ENCODE data around the gene ZNRF1. TPM values are rescaled to one million over a fixed set of nuclear protein-coding genes. Genes with fewer than 3 reads are reported as not detected.

ZNRF1 gene
- total and polyA plus RNA-seq, 2 of the 8 experiments (the other 6 are each of a cell fraction or from before 2014, with no cell fraction given): 33.5 to 52.9 TPM

DNA sequence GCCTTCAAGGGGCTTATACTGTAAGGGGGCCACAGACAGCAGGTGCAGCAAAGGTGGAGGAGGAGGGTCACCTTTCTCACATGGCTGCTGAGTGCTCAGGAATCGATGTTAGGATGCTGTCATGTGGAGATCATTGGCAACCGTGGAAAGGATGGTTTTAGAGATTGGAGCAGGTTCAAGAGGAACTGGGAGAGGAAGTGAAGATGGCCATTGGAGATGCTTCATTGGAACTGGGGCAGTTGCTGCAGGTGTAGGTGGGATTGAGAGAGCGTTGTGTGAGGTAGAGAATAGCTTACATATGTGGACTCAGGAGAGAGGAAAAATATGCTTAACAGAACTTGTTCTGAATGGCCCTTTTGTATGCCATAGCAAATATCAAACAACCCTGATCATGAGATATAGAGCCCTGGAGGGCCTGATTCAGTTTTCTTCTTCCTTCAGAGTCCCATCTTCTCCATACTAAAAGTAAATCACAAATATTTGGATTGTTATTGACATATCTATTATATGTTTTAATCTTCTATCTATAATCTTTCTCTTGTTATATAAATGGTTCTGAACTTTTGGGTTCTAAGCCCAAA is 77.0 kb downstream of the ZNRF1 start:
- FAIRE-seq (no peak), DNase-seq (ENCODE audit: low read depth in 1 of 2, low spot score in 2 of 2) (no peak)
- H3K23ac ChIP-seq (ENCODE audit: insufficient read length): no peak overlapping the region
- no peaks in the 10 kb centered on the region for H3K27me3 ChIP-seq (replicated peaks in 1 of 4; ENCODE audit: control insufficient read depth in 3 of 4, extremely low read depth in 1 of 4, insufficient read depth in 3 of 4, low read length in 3 of 4)
- H3K27ac ChIP-seq (ENCODE audit: low read depth, low read length): no peak overlapping the region
- H3K4me2 ChIP-seq (ENCODE audit: insufficient read depth in 1 of 2, low read depth in 2 of 2, low read length in 2 of 2): no peak overlapping the region
- ChIA-PET CTCF (ENCODE audit: partially characterized antibody) (interaction anchor here (1.4 to 3.7 kb wide), 2 partner anchors 13 to 34 kb away, joined by 3 to 20 read pairs; no protein-coding TSS in a partner anchor), POLR2A (ENCODE audit: partially characterized antibody) (interaction anchor here (1.8 kb wide), 1 partner anchor 12 kb away, joined by 4 read pairs; no protein-coding TSS in a partner anchor)
- no peaks in the 10 kb centered on the region for H3K23me2 ChIP-seq (ENCODE audit: low read depth, low read length)
- WGBS, 2 experiments (ENCODE audit: extremely low coverage in 1 of 2, insufficient coverage in 1 of 2, insufficient read length in 1 of 2, insufficient replicate concordance in 2 of 2, low coverage in 1 of 2, low lambda C conversion rate in 2 of 2, missing lambda C conversion rate in 1 of 2): 89% methylated on average over 3 of the region's 3 CpGs; no CpG with 5 or more reads in 1 of the 2 experiments
- H2BK20ac ChIP-seq (ENCODE audit: low read length): no peak overlapping the region
- H3K18ac ChIP-seq (ENCODE audit: extremely low read depth, low read length): no peak overlapping the region
- no peak overlapping the region for H4K8ac ChIP-seq (ENCODE audit: extremely low read depth, insufficient read depth, low read length)
- no peak for TF ChIP-seq SP4 (IDR thresholded peaks at IDR 0.05; ENCODE audit: low read length)
- TF ChIP-seq YY1 (IDR thresholded peaks at IDR 0.05; ENCODE audit: low read depth, low read length): no peak
- no peak overlapping the region for H3K14ac ChIP-seq (ENCODE audit: insufficient read length)
- no peak overlapping the region for H3K56ac ChIP-seq (replicated peaks; ENCODE audit: insufficient read length, low read depth, low read length)
- peaks cover 2 to 23% of the 10 kb centered on the region in 2 experiments for H4K20me1 ChIP-seq (replicated peaks in 1 of 2; ENCODE audit: control insufficient read depth in 1 of 2, insufficient read depth in 2 of 2, low read length in 2 of 2)
- no peak overlapping the region for H2BK5ac ChIP-seq (ENCODE audit: low read depth, low read length)
- peaks cover 9 to 90% of the 10 kb centered on the region in 2 experiments for H3K79me2 ChIP-seq (ENCODE audit: control insufficient read depth in 1 of 2, insufficient read depth in 2 of 2, low read length in 2 of 2)
- no peak overlapping the region for H3K4ac ChIP-seq (replicated peaks; ENCODE audit: insufficient read length, low read depth, low read length)
- H3K79me1 ChIP-seq (ENCODE audit: low read depth, low read length): peaks cover 20% of the 10 kb centered on the region
- H2AK5ac ChIP-seq (ENCODE audit: low read depth, low read length): no peak overlapping the region
- no peak overlapping the region for H2AFZ ChIP-seq (ENCODE audit: low read length)
- H2BK120ac ChIP-seq (replicated peaks; ENCODE audit: low read depth, low read length): no peak overlapping the region
- no peaks in the 10 kb centered on the region; a peak in 1 of 8 replicates for H3K36me3 ChIP-seq (ENCODE audit: control insufficient read depth in 2 of 4, insufficient read depth in 4 of 4, low read length in 3 of 4)
- H3K9ac ChIP-seq (replicated peaks in 1 of 4; ENCODE audit: extremely low read depth in 1 of 4, low read depth in 3 of 4, low read length in 3 of 4): no peak overlapping the region
- no peak overlapping the region for H3K4me3 ChIP-seq (ENCODE audit: extremely low read depth in 1 of 4, insufficient read depth in 2 of 4, low read depth in 3 of 4, low read length in 4 of 4)
- no peak overlapping the region for H2BK15ac ChIP-seq (ENCODE audit: low read length)
- peaks cover 7 to 18% (median 12%) of the 10 kb centered on the region in 4 experiments for H3K4me1 ChIP-seq (replicated peaks in 1 of 4; ENCODE audit: control insufficient read depth in 3 of 4, insufficient read depth in 4 of 4, low read length in 3 of 4)
- no peak overlapping the region for H2BK12ac ChIP-seq (ENCODE audit: low read depth, low read length)
- H4K91ac ChIP-seq (replicated peaks; ENCODE audit: insufficient read length, low read length): no peak overlapping the region
- no peaks in the 10 kb centered on the region for H3K9me3 ChIP-seq (ENCODE audit: insufficient read depth in 2 of 2, low read depth in 1 of 2, low read length in 1 of 2)
- H4K5ac ChIP-seq (ENCODE audit: insufficient read length, low read depth, low read length): no peak overlapping the region

All from H1 (cell line).